Measurements from ENCODE around the gene GPR160.

Gene GPR160

DNA sequence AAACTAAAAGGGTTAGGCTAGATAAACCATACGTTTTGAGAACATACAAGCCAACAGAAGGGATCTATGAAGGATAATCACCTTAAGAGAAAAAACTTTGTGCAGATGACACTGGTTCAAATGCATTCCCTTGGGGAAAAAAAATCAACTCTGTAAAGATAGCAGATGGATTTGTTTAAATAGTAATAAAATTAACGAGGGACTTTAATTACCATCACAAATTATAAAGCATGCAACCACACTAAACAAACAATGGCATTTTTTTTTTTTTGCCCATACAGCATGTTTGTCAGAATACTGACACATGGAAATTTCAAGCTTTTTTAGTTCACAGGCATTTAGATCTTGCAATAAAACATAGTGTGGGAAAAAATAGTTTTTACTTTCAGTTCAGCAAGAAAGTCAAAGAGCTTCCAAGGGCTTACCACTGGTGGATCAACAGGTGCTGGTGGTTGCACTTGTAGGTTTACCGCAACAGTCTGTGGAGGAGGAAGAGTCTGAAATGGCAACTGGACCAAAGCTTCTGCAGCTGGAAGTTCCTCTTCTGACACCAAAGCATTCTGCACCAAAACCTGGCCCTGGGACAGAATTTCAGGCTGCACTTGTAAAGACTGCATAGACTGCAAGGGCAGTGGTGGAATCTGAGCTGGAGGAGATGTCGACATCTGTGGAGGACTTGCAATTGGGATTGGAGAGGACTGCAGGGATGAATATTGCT, 90.6 kb downstream of the GPR160 start:
- no peak for DNase-seq

DNA sequence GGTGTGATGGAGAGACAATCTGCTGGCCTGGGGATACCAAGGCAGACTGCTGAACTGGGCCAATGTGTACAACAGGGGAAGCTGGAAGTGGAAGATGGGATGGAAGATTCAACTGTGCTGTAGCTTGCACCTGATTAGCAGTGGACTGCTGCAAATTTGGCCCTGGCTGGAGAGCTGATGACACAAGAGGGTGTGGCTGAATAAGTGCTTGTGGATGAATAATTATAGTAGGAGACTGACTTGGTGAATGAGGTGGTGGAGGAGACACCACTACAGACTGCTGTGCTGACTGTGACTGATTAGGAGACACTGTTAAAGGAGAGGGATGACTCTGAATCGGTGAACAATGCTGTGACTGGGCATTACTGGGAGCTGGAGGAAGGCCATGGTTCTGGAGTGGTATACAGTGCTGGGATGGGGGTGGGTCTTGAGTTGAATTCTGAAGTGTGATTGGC, 91.2 kb downstream of the GPR160 start:
- DNase-seq: no peak

DNA sequence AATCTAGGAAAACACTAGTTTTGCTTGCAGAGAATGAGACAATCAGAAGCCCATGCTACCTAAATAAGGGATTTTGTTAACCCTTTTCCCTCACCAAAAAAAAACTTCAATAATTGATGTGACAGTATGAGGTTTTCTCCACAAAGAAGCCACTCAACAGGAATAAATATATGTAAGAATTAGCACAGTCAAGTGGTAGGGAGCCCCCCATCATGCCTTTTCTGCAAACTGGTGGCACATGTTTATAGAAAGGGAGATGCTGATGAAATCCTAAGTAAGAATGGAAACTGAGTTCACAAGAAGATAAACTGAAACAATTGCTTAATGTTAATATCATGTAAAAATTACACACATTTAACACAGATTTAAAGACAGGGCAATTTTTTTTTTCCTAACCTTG, 92.7 kb downstream of the GPR160 start:
- no peak for DNase-seq

DNA sequence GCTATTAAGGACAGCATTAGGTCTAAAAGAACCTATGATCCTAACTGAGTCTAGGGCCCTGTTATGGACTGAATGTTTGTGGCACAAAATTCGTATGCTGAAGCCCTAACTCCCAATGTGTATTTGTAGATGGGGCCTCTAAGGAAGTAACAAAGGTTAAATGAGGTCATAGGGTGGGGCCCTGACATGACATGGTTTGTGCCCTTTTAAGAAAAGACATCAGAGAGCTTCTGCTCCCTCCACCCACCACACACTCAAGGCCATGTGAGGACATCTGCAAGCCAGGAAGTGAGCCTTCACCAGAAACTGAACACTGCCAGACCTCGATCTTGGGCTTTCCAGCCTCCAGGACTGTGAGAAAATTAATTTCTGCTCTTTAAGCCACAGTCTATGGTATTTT, 94.5 kb downstream of the GPR160 start:
- no peak for DNase-seq

All from NCI-H446 (cell line).